Ishikawa (cell line): ENCODE data around the gene C21orf91.

ENCODE experiments used
- CEBPB ChIP-seq: IDR thresholded peaks from 2 replicates; pipeline ENCODE4 v1.6.1; 2012
- CREB1 ChIP-seq: IDR thresholded peaks from 2 replicates; pipeline ENCODE4 v1.6.1; 2012; ENCODE audit warnings: low read depth
- EGR1 ChIP-seq: IDR thresholded peaks from 2 replicates; pipeline ENCODE4 v1.6.1; 2012
- EP300 ChIP-seq: IDR thresholded peaks from 2 replicates; pipeline ENCODE4 v1.6.1; 2012; ENCODE audit warnings: borderline replicate concordance
- FOXM1 ChIP-seq: IDR thresholded peaks from 2 replicates; pipeline ENCODE4 v1.6.1; 2012; ENCODE audit warnings: low read depth, borderline replicate concordance
- MAX ChIP-seq: IDR thresholded peaks from 2 replicates; pipeline ENCODE4 v1.6.1; 2012
- NFIC ChIP-seq: IDR thresholded peaks from 2 replicates; pipeline ENCODE4 v1.6.1; 2012
- RAD21 ChIP-seq: IDR thresholded peaks from 2 replicates; pipeline ENCODE4 v1.6.1; 2012; ENCODE audit warnings: low read depth
- REST ChIP-seq: IDR thresholded peaks from 2 replicates; pipeline ENCODE4 v1.6.1; 2012; ENCODE audit warnings: low read depth, mild to moderate bottlenecking
- TAF1 ChIP-seq: IDR thresholded peaks from 2 replicates; pipeline ENCODE4 v1.6.1; 2012; ENCODE audit warnings: low read depth, mild to moderate bottlenecking
- TCF12 ChIP-seq: IDR thresholded peaks from 2 replicates; pipeline ENCODE4 v1.6.1; 2012; ENCODE audit warnings: low read depth
- TEAD4 ChIP-seq: IDR thresholded peaks from 2 replicates; pipeline ENCODE4 v1.6.1; 2012
- USF1 ChIP-seq: IDR thresholded peaks from 2 replicates; pipeline ENCODE4 v1.6.1; 2012
- YY1 ChIP-seq: IDR thresholded peaks from 2 replicates; pipeline ENCODE4 v1.6.1; 2012; ENCODE audit warnings: low read depth
- ZBTB7A ChIP-seq: IDR thresholded peaks from 2 replicates; pipeline ENCODE4 v1.6.1; 2012; ENCODE audit warnings: low read depth

Gene C21orf91

GRCh38 chr21:17819114-17819876 lies at the start of gene C21orf91:
Gene C21orf91 (minus strand): TSS chr21:17819356. CDS start chr21:17818318, 1,038 bp downstream.
- TF ChIP-seq EGR1 (peak; percentile 98), TCF12 (0 out of 2 replicates have a peak, but pooled peaks have one; percentile 9), CEBPB (no peak), EP300 (peak; percentile 33; the same call in 1 of the 2 replicates), TAF1 (peak; percentile 87), ZBTB7A (peak; percentile 46; the same call in 1 of the 2 replicates), MAX (peak; percentile 49), YY1 (no peak; the same call in 1 of the 2 replicates)

GRCh38 chr21:17866590-17866989 lies 47.4 kb upstream of the C21orf91 start:
- TF ChIP-seq NFIC: no peak

- TF ChIP-seq EP300 (no peak), EGR1 (no peak), NFIC (no peak), YY1 (no peak), TEAD4 (no peak), TAF1 (no peak), MAX (no peak), USF1 (no peak), ZBTB7A (no peak), FOXM1 (no peak), CEBPB (no peak), TCF12 (no peak)
Observed at GRCh38 chr21:17859661-17860060, 40.5 kb upstream of the C21orf91 start.

GRCh38 chr21:17858747-17859146 lies 39.6 kb upstream of the C21orf91 start:
- no peak for TF ChIP-seq REST
- no peak for TF ChIP-seq RAD21
- TF ChIP-seq NFIC: no peak
- TF ChIP-seq MAX: no peak
- no peak for TF ChIP-seq YY1
- no peak for TF ChIP-seq TEAD4
- TF ChIP-seq TCF12: no peak
- no peak for TF ChIP-seq CEBPB
- TF ChIP-seq FOXM1: no peak
- no peak for TF ChIP-seq USF1
- TF ChIP-seq EGR1: no peak
- TF ChIP-seq EP300: no peak
- TF ChIP-seq CREB1: no peak
- no peak for TF ChIP-seq TAF1
- no peak for TF ChIP-seq ZBTB7A

GRCh38 chr21:17854745-17855144 lies 35.6 kb upstream of the C21orf91 start:
- TF ChIP-seq USF1 (no peak), FOXM1 (no peak), ZBTB7A (no peak), TCF12 (no peak), TAF1 (no peak), EP300 (no peak), YY1 (no peak), TEAD4 (no peak), MAX (no peak), RAD21 (no peak), CREB1 (no peak), EGR1 (no peak), NFIC (no peak), CEBPB (no peak), REST (no peak)
